K562 (cell line): ENCODE data around the gene C6orf163. TPM values are rescaled to one million over a fixed set of nuclear protein-coding genes. Genes with fewer than 3 reads are reported as not detected.

Experiments
- BCL6 ChIP-seq: fragments of 250-450 bp; sonication (Bioruptor Pico); IDR thresholded peaks from 2 replicates; pipeline ENCODE4 v1.4.0; 2020
- CEBPB ChIP-seq: fragments of 450-650 bp; IDR thresholded peaks from 2 replicates; pipeline ENCODE4 v1.6.1; 2016; ENCODE audit warnings: missing genetic modification characterization, missing compliant biosample characterization
- ERF ChIP-seq: fragments of 450-650 bp; formaldehyde crosslinking; IDR thresholded peaks from 2 replicates; pipeline ENCODE4 v1.4.0; 2020; ENCODE audit warnings: mild to moderate bottlenecking, mixed read lengths
- ESRRB ChIP-seq: fragments of 250-450 bp; sonication (Bioruptor Pico); IDR thresholded peaks from 2 replicates; pipeline ENCODE4 v1.5.0; 2020; ENCODE audit warnings: mild to moderate bottlenecking, moderate library complexity, borderline replicate concordance
- ETV5 ChIP-seq: sonication (generic); formaldehyde crosslinking; IDR thresholded peaks from 2 replicates; pipeline ENCODE4 v1.4.0; 2020; ENCODE audit warnings: low read depth, mild to moderate bottlenecking, missing genetic modification reagents
- ID3 ChIP-seq, 2 experiments: fragments of 250-450 bp in 1 of 2; fragments of 450-650 bp in 1 of 2; sonication (Bioruptor Pico) in 1 of 2; IDR thresholded peaks; 2 replicates each; pipeline versions ENCODE4 v1.6.1 to v1.8.0; 2016 to 2021; ENCODE audit warnings: mild to moderate bottlenecking in 2 of 2, moderate library complexity in 2 of 2, missing compliant biosample characterization in 1 of 2, missing genetic modification characterization in 1 of 2
- MEIS2 ChIP-seq: fragments of 450-650 bp; IDR thresholded peaks from 2 replicates; pipeline ENCODE4 v1.6.1; 2014; ENCODE audit warnings: mild to moderate bottlenecking; ENCODE audit not compliant: partially characterized antibody
- NCOA2 ChIP-seq, 2 experiments: fragments of 450-650 bp; IDR thresholded peaks; 2 replicates each; pipeline ENCODE4 v1.6.1; 2018; ENCODE audit warnings: mild to moderate bottlenecking in 2 of 2, moderate library complexity in 1 of 2; ENCODE audit not compliant: partially characterized antibody in 2 of 2
- NUFIP1 ChIP-seq: fragments of 450-650 bp; IDR thresholded peaks from 2 replicates; pipeline ENCODE4 v1.6.1; 2018; ENCODE audit not compliant: partially characterized antibody
- PCBP1 ChIP-seq: fragments of 200-400 bp; formaldehyde crosslinking; IDR thresholded peaks from 2 replicates; pipeline ENCODE4 v1.6.1; 2018; ENCODE audit warnings: mild to moderate bottlenecking, low read depth, low read length; ENCODE audit not compliant: poor library complexity, severe bottlenecking
- PKNOX1 ChIP-seq: fragments of 450-650 bp; IDR thresholded peaks from 2 replicates; pipeline ENCODE4 v1.6.1; 2016
- RB1 ChIP-seq: fragments of 450-650 bp; IDR thresholded peaks from 2 replicates; pipeline ENCODE4 v1.6.1; 2017; ENCODE audit warnings: low read depth, mild to moderate bottlenecking
- RNF219 ChIP-seq: fragments of 250-450 bp; sonication (Bioruptor Pico); IDR thresholded peaks from 2 replicates; pipeline ENCODE4 v1.5.0; 2022; ENCODE audit warnings: mild to moderate bottlenecking
- RUNX1 ChIP-seq: sonication (generic); IDR thresholded peaks from 2 replicates; pipeline ENCODE4 v1.6.1; 2016; ENCODE audit warnings: antibody characterized with exemption, low read depth
- SRSF9 ChIP-seq: fragments of 200-400 bp; formaldehyde crosslinking; IDR thresholded peaks from 2 replicates; pipeline ENCODE4 v1.6.1; 2017; ENCODE audit warnings: low read depth, low read length, borderline replicate concordance
- STAT5A ChIP-seq: IDR thresholded peaks from 2 replicates; pipeline ENCODE4 v1.6.1; 2012; ENCODE audit warnings: low read length, inconsistent platforms, borderline replicate concordance
- TAL1 ChIP-seq: fragments of 450-650 bp; IDR thresholded peaks from 2 replicates; pipeline ENCODE4 v1.6.1; 2016; ENCODE audit warnings: mild to moderate bottlenecking
- TSHZ1 ChIP-seq: fragments of 250-450 bp; sonication (Bioruptor Pico); IDR thresholded peaks from 2 replicates; pipeline ENCODE4 v1.4.0; 2020; ENCODE audit warnings: mild to moderate bottlenecking, moderate library complexity
- ZNF12 ChIP-seq: sonication (generic); formaldehyde crosslinking; IDR thresholded peaks from 2 replicates; pipeline ENCODE4 v1.4.0; 2020; ENCODE audit warnings: mild to moderate bottlenecking, missing genetic modification reagents
- ZNF175 ChIP-seq: fragments of 200-800 bp; sonication (Bioruptor generic); IDR thresholded peaks from 2 replicates; pipeline ENCODE4 v1.6.1; 2016; ENCODE audit warnings: low read depth, mild to moderate bottlenecking, missing genetic modification characterization, missing compliant biosample characterization
- polyA plus RNA-seq, 8 experiments: library from polyadenylated mRNA; depleted of rRNA in 4 of 8; stranded (reverse) in 5 of 8; unstranded in 3 of 8; fragments of >200 nt; fragmentation: Nextera tagmentation in 2 of 8; fragmentation: Illumina TruSeq in 1 of 8; extraction: Ambion mirVana in 2 of 8; extraction: Trizol in 1 of 8; gene quantifications; 2 replicates each; pipeline versions ENCODE4 v1.2.1 to v1.2.3, GENCODE V29; 2011 to 2014; ENCODE audit warnings: inconsistent platforms in 1 of 8, missing spikeins in 1 of 8
- total RNA-seq, 7 experiments: library from RNA; depleted of rRNA in 6 of 7; stranded (reverse); fragments of >200 nt in 6 of 7; fragmentation: Illumina TruSeq in 2 of 7; extraction: Trizol in 2 of 7; gene quantifications; 2 replicates each; pipeline versions ENCODE4 v1.2.1 to v1.2.3, GENCODE V29; 2011 to 2021; ENCODE audit warnings: low replicate concordance in 1 of 7

C6orf163 gene
- total and polyA plus RNA-seq, 9 of the 15 experiments (the other 6 are each of a cell fraction or from before 2014, with no cell fraction given), result 0.67 to 4.7 (median 1.5) TPM

- TF ChIP-seq SRSF9 (no peak), NUFIP1 (no peak), TSHZ1 (CRISPR knock-in tag) (no peak), PKNOX1 (no peak), CEBPB (tag) (no peak), PCBP1 (no peak), RB1 (no peak), TAL1 (peak; percentile 35; the same call in 1 of the 2 replicates), MEIS2 (no peak), BCL6 (CRISPR knock-in tag) (no peak), RUNX1 (no peak), ERF (no peak), NCOA2 (IDR thresholded peaks at IDR 0.05; ENCODE audit: partially characterized antibody in 2 of 2) (no peak), ESRRB (CRISPR knock-in tag) (no peak), ZNF12 (no peak), STAT5A (0 out of 2 replicates have a peak, but pooled peaks have one; percentile 15), ETV5 (no peak), RNF219 (CRISPR knock-in tag) (no peak), ID3 (CRISPR knock-in tag; IDR thresholded peaks at IDR 0.05) (no peak), ID3 (tag; IDR thresholded peaks at IDR 0.05) (no peak), ZNF175 (CRISPR knock-in tag) (no peak)
Observed at GRCh38 chr6:87384449-87384848, 39.8 kb downstream of the C6orf163 start (continued).
